Fibroblast of peridontal ligament (primary cell): ENCODE measurements around the gene FGD4.

ENCODE experiments used
- DNase-seq: peaks from one replicate; pipeline ENCODE4 v3.0.0-alpha.2; 2010; ENCODE audit errors: extremely low read depth

The FGD4 gene

GRCh38 chr12:32679091-32679919 lies 279.9 kb downstream of the FGD4 start, which contains the start of gene DNM1L:
DNM1L (plus strand) TSS chr12:32679301; CDS start chr12:32679364, 63 bp downstream.
- peak; percentile 89 for DNase-seq

- peak; percentile 43 for DNase-seq
Measured at GRCh38 chr12:32679920-32680237, 280.5 kb downstream of the FGD4 start.

GRCh38 chr12:32680787-32681186 lies 281.4 kb downstream of the FGD4 start:
- no peak for DNase-seq

- DNase-seq = no peak
Measured at GRCh38 chr12:32681272-32681671, 281.9 kb downstream of the FGD4 start.

- DNase-seq = no peak
Measured at GRCh38 chr12:32686340-32686739, 287.0 kb downstream of the FGD4 start.

- no peak for DNase-seq
Measured at GRCh38 chr12:32688786-32689185, 289.4 kb downstream of the FGD4 start.

GRCh38 chr12:32690927-32691326 lies 291.6 kb downstream of the FGD4 start:
- DNase-seq = no peak

- no peak for DNase-seq
Measured at GRCh38 chr12:32692358-32692757, 293.0 kb downstream of the FGD4 start.

- DNase-seq = no peak
Measured at GRCh38 chr12:32693036-32693435, 293.7 kb downstream of the FGD4 start.
